ENCODE results near the gene NUP205.

DNA sequence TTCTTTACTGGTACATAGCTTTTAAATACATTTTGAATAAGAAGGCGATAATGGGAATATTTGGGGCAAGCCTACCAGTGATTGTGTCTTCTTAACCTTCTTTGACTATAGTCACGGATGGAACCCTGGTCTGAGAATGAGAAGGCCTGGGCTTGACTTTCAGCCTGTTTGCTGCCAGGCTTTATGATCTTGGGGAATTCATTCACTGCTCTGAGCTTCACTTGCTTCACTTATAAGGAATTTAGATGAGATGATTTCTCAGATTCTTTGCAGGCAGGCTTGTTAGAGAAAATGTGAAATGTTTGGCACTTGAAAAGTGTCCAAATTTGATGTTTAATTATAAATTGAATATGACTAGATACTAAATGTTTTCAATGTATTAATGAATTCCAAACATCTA lies 42.5 kb downstream of the NUP205 start:
- no peak for TF ChIP-seq POLR2A (IDR thresholded peaks at IDR 0.05; ENCODE audit: low read length)
- TF ChIP-seq GATA1 (IDR thresholded peaks at IDR 0.05; ENCODE audit: low read depth, low read length), result no peak

All from erythroblast (primary cell).